IPS-15b (cell line): ENCODE data around the gene LGALS8.
"Not testable (repeated sequence)": the region's sequence is repeated elsewhere in the genome, so short reads cannot be mapped to it uniquely, and the experiment has no call there.

Experiments used
- H3K27me3 ChIP-seq: one replicate; pipeline ENCODE4 v1.6.1; 2013; ENCODE audit warnings: low read length; ENCODE audit not compliant: control insufficient read depth, insufficient read depth
- H3K36me3 ChIP-seq: one replicate; pipeline ENCODE4 v1.6.1; 2013; ENCODE audit warnings: low read length; ENCODE audit not compliant: control insufficient read depth, insufficient read depth
- H3K4me1 ChIP-seq: one replicate; pipeline ENCODE4 v1.6.1; 2013; ENCODE audit warnings: mild to moderate bottlenecking, low read length; ENCODE audit not compliant: control insufficient read depth, insufficient read depth
- H3K4me3 ChIP-seq: one replicate; pipeline ENCODE4 v1.5.1; 2013; ENCODE audit warnings: low read depth, low read length
- H3K9ac ChIP-seq: one replicate; pipeline ENCODE4 v1.6.1; 2013; ENCODE audit warnings: low read depth, mild to moderate bottlenecking, low read length
- H3K9me3 ChIP-seq: one replicate; pipeline ENCODE4 v1.6.1; 2013; ENCODE audit warnings: mild to moderate bottlenecking, low read length; ENCODE audit not compliant: control insufficient read depth, insufficient read depth

LGALS8 gene

DNA sequence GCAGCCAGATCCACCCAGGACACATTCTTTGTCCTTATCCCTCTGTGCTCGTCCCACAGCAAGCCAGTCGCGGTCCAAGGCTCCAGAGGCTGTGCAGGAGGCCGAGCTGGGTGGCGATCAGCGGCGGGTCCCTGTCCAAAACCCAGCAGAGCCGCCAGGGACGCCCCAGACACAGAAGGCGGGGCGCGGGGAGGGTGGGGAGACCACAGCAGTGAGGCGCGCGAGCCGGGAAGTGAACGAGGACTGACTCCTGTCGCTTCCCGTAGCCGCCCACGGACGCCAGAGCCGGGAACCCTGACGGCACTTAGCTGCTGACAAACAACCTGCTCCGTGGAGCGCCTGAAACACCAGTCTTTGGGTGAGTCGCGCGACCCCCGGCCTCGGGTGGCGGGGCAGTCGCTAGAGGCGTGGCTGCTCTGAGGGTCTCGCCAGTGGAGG lies at the start of gene LGALS8:
Gene LGALS8 (plus strand): TSS at position 279 of the 438 bp plus-strand sequence. CDS start 2,089 bp downstream, outside the sequence.
- H3K36me3 ChIP-seq: no peaks in the 10 kb centered on the region
- peak within 1 kb of the TSS; percentile 46 for H3K4me3 ChIP-seq
- no peaks in the 10 kb centered on the region for H3K9me3 ChIP-seq
- peaks cover 5% of the 10 kb centered on the region for H3K27me3 ChIP-seq
- H3K4me1 ChIP-seq: no peaks in the 10 kb centered on the region
- peak within 1 kb of the TSS; percentile 54 for H3K9ac ChIP-seq

DNA sequence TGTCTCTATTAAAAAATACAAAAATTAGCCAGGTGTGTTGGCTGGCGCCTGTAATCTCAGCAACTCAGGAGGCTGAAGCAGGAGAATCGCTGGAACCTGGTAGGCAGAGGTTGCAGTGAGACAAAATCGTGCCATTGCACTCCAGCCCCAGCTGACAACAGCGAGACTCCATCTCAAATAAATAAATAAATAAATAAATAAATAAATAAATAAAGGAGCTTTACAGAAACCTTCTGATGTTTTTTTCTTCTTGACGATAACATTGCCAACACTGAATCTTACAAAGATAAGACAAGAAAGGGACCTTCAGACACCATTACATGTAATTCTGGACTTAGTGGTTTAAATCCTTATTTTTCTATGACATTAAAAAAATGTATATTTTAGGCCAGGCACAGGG lies 47.8 kb upstream of the LGALS8 start:
- Histone ChIP-seq H3K4me3 (no peak overlapping the region), H3K4me1 (no peaks in the 10 kb centered on the region), H3K9ac (no peak overlapping the region), H3K9me3 (no peaks in the 10 kb centered on the region), H3K27me3 (no peaks in the 10 kb centered on the region), H3K36me3 (no peaks in the 10 kb centered on the region)

DNA sequence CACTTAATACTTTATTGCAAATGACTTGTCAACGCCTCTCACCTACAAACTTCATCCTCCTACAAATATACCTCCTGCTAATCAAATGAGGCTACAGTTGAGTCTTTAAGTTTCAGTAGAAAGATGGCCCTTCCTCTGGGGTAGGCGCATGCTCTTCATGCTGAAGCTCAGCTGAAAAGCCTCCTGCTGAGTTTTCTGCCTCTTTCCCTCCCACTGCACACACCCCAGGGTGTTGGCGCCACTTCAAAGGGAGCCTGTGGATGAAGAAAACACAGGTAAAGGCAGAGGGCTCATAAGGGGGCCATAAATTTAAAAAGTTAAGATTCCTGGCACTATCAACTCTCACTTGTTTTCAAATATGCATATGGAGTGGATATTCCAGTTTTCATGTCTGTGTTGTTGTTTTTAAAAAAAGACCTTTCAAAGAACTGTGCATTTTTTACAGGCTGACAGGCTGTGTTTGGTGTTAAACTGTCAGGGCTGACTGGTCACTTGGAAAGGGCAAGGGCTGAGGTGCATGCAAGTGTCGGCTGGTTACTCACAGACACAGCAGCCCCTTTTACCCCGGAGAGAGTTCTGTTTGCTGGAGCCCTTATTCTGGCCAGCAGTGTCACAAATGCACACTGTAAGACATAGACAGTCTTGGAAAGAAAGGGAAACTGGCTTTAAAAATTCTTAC lies 42.9 kb upstream of the LGALS8 start:
- Histone ChIP-seq H3K36me3 (no peaks in the 10 kb centered on the region), H3K9me3 (no peaks in the 10 kb centered on the region), H3K4me1 (no peaks in the 10 kb centered on the region), H3K9ac (no peak overlapping the region), H3K4me3 (no peak overlapping the region), H3K27me3 (no peaks in the 10 kb centered on the region)

- no peaks in the 10 kb centered on the region for H3K9me3 ChIP-seq
- no peak overlapping the region for H3K4me3 ChIP-seq
- H3K27me3 ChIP-seq: no peaks in the 10 kb centered on the region
- H3K9ac ChIP-seq: no peak overlapping the region
- H3K4me1 ChIP-seq: no peaks in the 10 kb centered on the region
- no peaks in the 10 kb centered on the region for H3K36me3 ChIP-seq
These were observed 39.3 kb upstream of the LGALS8 start for GRCh38 chr1:236484310-236484971.

DNA sequence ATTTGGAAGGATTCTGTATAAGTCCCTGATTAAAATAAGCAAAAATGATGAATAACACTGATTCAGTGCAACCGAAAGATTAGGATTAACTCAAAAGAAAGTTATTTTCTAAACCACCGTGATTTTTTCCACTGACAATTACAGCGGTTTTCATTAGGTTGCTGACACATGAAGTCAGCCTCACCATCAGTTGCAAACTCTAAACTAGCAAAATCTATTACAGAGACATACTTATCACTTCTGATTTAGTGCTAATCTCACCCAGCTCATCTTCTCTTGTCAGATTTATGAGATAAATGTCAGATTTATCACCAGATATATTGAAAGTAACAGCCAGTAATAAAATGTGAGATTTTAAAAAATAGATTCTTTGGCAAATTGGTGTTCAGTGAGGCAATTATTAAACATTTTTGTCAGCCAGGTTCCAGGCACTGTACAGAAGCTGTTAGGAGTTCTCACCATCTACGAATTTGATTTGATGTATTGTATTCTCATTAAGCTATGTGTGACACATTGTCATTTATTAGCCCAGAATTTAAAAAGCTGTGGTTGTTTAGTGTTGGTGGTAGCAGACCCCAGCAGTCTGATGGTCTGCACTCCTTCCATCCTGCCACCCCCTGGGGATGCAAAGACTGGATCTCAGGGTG lies 37.3 kb upstream of the LGALS8 start:
- Histone ChIP-seq H3K9ac (no peak overlapping the region), H3K4me1 (no peaks in the 10 kb centered on the region), H3K9me3 (no peaks in the 10 kb centered on the region), H3K36me3 (no peaks in the 10 kb centered on the region), H3K27me3 (no peaks in the 10 kb centered on the region), H3K4me3 (no peak overlapping the region)

DNA sequence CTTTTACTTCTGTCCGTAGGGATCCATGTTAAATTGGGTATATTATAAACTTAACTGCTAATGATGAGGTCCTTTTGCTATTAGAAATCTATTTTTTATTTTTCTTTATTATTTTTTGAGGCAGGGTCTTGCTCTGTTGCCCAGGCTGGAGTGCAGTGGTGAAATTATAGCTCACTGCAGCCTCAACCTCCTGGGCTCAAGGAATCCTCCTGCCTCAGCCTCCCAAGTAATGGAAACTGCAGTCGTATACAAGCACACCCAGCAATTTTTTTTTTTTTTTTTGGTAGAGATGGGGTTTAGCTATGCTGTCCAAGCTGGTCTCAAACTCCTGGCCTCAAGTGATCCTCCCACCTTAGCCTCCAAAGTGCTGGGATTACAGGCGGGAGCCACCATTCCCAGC lies 34.6 kb upstream of the LGALS8 start:
- H3K27me3 ChIP-seq, H3K9me3 ChIP-seq, H3K36me3 ChIP-seq, H3K9ac ChIP-seq, H3K4me3 ChIP-seq, H3K4me1 ChIP-seq: not testable (repeated sequence)

DNA sequence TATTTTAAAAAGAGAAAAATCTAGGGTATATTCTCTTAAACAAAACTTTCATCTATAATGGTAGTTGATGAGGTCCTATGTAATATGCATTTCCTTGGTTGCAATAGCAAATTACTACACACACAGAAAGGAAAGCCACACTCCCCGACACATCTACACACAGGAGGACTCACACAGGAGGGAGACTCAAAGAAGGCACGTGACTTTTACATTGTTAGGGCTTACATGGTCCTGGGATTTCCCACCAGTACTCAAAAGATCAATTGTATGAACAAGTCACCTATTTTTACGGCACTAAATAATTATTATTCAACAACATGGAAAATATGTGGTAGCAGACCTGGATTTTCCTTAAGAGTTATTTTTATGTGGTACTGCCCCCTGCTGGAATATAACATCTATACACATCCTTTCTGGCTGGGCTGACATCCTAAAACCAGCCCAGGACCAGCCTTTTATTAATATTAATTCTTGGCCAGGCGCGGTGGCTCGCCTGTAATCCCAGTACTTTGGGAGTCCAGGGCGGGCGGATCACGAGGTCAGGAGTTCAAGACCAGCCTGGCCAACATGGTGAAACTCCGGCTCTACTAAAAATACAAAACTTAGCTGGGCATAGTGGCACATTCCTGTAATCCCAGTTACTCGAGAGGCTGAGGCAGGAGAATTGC lies 33.9 kb upstream of the LGALS8 start:
- Histone ChIP-seq H3K36me3 (no peaks in the 10 kb centered on the region), H3K9me3 (no peaks in the 10 kb centered on the region), H3K27me3 (no peaks in the 10 kb centered on the region), H3K4me3 (no peak overlapping the region), H3K9ac (no peak overlapping the region), H3K4me1 (no peaks in the 10 kb centered on the region)

GRCh38 chr1:236491469-236492136 lies 32.2 kb upstream of the LGALS8 start:
- H3K4me3 ChIP-seq: no peak overlapping the region
- no peak overlapping the region for H3K9ac ChIP-seq
- no peaks in the 10 kb centered on the region for H3K9me3 ChIP-seq
- no peaks in the 10 kb centered on the region for H3K4me1 ChIP-seq
- no peaks in the 10 kb centered on the region for H3K36me3 ChIP-seq
- H3K27me3 ChIP-seq: no peaks in the 10 kb centered on the region

DNA sequence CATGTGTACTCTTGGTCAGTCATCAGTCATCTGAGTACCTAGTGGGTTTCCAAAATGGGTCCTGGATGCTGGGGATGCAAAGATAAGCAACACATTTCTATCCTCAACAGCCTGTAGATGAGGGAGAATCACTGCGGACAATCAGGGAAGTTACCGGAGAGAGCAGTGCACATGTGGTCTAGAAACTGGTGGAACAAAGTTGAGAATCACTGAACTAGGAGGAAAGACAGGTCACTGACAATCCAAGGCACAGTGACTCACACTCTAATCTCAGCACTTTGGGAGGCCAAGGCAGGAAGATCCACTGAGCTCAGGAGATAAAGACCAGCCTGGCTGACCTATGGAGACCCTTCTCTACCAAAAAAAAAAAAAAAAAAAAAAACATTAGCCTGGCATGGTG lies 31.4 kb upstream of the LGALS8 start:
- Histone ChIP-seq H3K4me1 (no peaks in the 10 kb centered on the region), H3K27me3 (no peaks in the 10 kb centered on the region), H3K36me3 (no peaks in the 10 kb centered on the region), H3K4me3 (no peak overlapping the region), H3K9me3 (no peaks in the 10 kb centered on the region), H3K9ac (no peak overlapping the region)

DNA sequence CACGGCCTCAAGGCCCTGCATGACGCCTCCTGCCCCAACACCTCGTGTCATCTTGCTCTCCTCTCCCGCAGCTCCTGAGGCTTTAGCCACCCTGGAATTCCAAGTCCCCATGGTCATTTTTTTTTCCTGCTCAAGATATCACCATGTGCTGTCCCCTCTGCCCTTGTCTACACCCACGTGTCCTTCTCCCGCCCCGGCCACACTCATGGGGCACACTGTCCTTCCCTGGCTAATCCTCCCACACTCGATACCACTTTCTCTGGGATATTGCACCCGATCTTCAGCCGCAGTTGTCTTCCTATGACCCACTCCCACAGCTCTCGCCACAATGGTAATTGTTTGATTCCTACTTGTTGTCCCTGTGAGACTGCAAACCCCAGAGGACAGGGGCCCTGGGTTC lies 29.7 kb upstream of the LGALS8 start:
- Histone ChIP-seq H3K4me1 (no peaks in the 10 kb centered on the region), H3K9me3 (no peaks in the 10 kb centered on the region), H3K9ac (no peak overlapping the region), H3K36me3 (no peaks in the 10 kb centered on the region), H3K27me3 (no peaks in the 10 kb centered on the region), H3K4me3 (no peak overlapping the region)

- Histone ChIP-seq H3K9ac (no peak overlapping the region), H3K36me3 (no peaks in the 10 kb centered on the region), H3K9me3 (no peaks in the 10 kb centered on the region), H3K4me3 (no peak overlapping the region), H3K27me3 (no peaks in the 10 kb centered on the region), H3K4me1 (no peaks in the 10 kb centered on the region)
These were observed 29.0 kb upstream of the LGALS8 start for GRCh38 chr1:236494586-236495466.
